AG09309 (cell line): ENCODE measurements around the gene ACTR5.
"Not testable (repeated sequence)": the region's sequence is repeated elsewhere in the genome, so short reads cannot be mapped to it uniquely, and the experiment has no call there.

Experiments used
- DNase-seq: peaks from one replicate; pipeline ENCODE4 v3.0.0-alpha.2; 2010; ENCODE audit warnings: low read depth
- H3K4me3 ChIP-seq: 2 replicates; pipeline ENCODE4 v1.5.1; 2011; ENCODE audit warnings: mild to moderate bottlenecking, low read depth, low read length, moderate library complexity; ENCODE audit not compliant: control insufficient read depth
- TF ChIP-seq, protein P1 (sequence below): IDR thresholded peaks from 2 replicates; pipeline ENCODE4 v1.5.1; 2011; ENCODE audit warnings: mild to moderate bottlenecking, low read depth, low read length, inconsistent platforms; ENCODE audit not compliant: insufficient read depth, control insufficient read depth; ENCODE audit errors: missing control alignments

Gene ACTR5

DNA sequence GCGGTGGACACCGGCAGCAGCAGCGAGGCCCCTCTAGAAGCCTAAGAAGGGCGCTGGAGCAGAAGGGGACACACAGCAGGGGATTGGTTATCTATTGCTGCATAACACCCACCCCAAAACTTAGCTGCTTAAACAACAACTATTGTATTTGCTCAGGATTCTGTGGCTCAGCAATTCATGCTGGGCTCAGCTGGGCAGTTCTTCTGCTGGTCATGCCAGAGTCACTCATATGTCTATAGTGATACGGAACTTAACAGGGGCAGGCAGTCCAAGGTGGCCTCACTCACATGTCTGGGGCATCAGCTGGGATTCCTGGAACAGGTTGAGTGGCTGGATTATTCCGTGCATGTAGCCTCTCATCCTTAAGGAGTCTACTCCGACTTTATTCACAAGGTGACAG, 39.6 kb downstream of the ACTR5 start:
- TF ChIP-seq, protein P1, sequence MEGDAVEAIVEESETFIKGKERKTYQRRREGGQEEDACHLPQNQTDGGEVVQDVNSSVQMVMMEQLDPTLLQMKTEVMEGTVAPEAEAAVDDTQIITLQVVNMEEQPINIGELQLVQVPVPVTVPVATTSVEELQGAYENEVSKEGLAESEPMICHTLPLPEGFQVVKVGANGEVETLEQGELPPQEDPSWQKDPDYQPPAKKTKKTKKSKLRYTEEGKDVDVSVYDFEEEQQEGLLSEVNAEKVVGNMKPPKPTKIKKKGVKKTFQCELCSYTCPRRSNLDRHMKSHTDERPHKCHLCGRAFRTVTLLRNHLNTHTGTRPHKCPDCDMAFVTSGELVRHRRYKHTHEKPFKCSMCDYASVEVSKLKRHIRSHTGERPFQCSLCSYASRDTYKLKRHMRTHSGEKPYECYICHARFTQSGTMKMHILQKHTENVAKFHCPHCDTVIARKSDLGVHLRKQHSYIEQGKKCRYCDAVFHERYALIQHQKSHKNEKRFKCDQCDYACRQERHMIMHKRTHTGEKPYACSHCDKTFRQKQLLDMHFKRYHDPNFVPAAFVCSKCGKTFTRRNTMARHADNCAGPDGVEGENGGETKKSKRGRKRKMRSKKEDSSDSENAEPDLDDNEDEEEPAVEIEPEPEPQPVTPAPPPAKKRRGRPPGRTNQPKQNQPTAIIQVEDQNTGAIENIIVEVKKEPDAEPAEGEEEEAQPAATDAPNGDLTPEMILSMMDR, result no peak
- no peak for DNase-seq
- no peak overlapping the region for H3K4me3 ChIP-seq

GRCh38 chr20:38789503-38790199, 41.4 kb downstream of the ACTR5 start:
- H3K4me3 ChIP-seq, result no peak overlapping the region
- TF ChIP-seq, protein P1, result no peak
- DNase-seq, result peak; percentile 14

DNA sequence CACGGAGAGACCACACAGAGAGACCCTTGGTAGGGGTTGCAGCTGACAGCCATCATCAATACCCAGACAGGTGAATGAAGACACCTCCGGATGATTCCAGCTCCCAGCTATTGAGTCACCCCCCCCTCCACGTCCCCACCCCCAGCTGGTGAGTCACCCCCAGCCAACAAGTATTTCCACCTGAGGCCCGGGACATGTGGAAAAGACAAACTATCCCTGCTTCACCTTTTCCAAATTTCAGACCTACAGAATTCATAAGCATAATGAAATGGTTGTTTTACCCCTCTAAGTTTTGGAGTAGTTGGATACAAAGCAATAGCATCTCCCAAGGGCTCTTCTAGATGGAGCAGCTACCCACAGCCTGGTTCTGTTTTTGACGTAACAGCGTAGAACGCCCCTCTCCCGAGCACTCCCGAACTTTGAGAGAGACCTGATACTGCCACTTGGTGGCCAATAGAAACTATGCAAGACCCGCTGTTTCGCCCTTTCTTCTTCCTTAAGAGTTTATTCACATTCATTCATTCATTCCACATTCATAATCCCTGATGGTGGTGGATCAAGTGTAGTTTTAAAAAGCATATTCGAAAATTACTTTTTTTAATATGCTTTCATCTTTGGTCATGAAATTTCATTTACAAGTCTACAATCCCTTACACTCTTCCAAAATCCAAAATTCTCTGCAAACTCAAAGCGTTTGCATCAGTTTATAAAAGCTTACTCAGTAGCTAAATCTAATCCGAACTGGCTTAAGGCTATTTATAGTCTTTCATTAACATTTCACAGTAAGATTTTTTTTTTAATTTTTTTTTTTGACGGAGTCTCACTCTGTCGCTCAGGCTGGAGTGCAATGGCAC, 42.2 kb downstream of the ACTR5 start:
- H3K4me3 ChIP-seq, result no peak overlapping the region
- TF ChIP-seq, protein P1, result peak; percentile 62
- no peak for DNase-seq

DNA sequence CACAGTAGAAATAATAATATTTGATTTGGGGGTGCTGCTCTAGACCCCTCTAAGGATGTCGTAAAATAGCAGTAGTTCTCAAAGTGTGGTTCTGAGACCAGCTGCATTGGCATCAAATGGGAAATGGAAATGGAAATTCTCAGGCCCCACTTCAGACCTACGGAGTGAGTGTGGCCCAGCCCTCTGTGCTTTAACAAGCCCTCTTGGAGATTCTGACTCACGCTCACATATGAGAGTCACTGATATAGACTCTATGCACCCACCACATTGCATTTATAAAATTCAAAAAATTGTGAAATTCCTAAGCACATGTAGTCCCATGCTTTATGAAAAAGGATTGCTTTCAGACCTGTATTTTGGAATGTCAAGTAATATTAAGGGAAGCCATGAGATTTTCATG, 43.0 kb downstream of the ACTR5 start:
- TF ChIP-seq, protein P1, result no peak
- DNase-seq, result no peak
- H3K4me3 ChIP-seq, result no peak overlapping the region

DNA sequence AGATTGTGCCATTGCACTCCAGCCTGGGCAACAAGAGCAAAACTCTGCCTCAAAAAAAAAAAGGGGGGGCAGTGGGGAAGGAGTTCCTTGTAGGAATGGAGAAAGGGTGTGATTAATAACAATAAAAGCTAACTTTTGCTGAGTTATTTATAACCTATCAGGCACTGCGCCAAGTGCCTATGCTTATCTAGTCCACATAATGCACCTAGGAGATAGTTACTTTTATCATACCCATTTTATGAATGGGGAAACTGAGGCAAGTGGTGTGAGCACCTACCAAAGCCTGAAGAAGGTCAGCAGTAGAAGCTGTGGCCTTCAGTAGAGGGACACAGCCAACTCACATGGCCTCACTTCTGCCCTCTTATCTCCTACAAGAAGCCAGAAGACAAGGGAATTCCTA, 43.7 kb downstream of the ACTR5 start:
- no peak overlapping the region for H3K4me3 ChIP-seq
- TF ChIP-seq, protein P1, result no peak
- no peak for DNase-seq

DNA sequence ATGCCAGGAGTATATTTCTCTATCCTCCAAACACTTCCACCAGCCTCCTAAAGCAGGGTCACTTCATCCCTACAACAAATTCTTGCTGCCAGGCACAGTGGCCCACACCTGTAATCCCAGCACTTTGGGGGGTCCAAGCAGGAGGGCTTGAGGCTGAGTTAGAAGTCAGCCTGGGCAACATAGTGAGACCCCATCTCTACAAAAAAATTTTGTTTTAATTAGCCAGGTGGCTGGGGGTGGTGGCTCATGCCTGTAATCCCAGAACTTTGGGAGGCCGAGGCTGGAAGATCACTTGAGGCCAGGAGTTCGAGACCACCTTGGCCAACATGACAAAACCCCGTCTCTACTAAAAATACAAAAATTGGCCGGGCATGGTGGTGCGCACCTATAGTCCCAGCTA, 45.8 kb downstream of the ACTR5 start:
- DNase-seq, H3K4me3 ChIP-seq: not testable (repeated sequence)

DNA sequence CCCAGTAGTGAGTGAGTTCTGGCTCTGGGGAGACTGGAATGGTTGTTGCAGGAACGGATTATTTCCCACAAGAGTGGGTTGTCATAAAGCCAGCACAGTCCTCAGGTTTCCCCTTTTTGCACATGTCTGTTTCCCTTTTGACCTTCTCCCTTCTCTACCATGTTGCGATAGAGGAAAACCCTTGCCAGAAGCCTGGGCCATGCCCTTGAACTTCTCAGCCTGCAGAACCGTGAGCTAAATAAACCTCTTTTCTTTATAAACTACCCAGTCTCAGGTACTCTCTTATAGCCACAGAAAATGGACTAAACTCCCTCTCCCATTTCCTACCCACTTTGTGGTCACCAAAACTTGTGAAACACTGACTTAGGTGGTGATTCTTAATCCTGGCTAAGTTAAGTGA, 50.0 kb downstream of the ACTR5 start:
- no peak overlapping the region for H3K4me3 ChIP-seq
- TF ChIP-seq, protein P1, result no peak
- no peak for DNase-seq
